ENCODE results near the gene JOSD1.

The JOSD1 gene

GRCh38 chr22:38700789-38701628 lies at the start of gene JOSD1:
TSS of gene JOSD1 (minus strand) at chr22:38700943. CDS start at chr22:38699987, 956 bp downstream.
- peak; percentile 78 for DNase-seq

- no peak for DNase-seq
These were observed 49.4 kb upstream of the JOSD1 start for GRCh38 chr22:38750104-38750503.

GRCh38 chr22:38748487-38749136 lies 47.9 kb upstream of the JOSD1 start:
- DNase-seq, result no peak

- DNase-seq, result no peak
These were observed 45.1 kb upstream of the JOSD1 start for GRCh38 chr22:38745676-38746460.

- DNase-seq, result no peak
These were observed 44.2 kb upstream of the JOSD1 start for GRCh38 chr22:38744981-38745380.

- no peak for DNase-seq
These were observed 41.6 kb upstream of the JOSD1 start for GRCh38 chr22:38742176-38742942.

- no peak for DNase-seq
These were observed 40.8 kb upstream of the JOSD1 start for GRCh38 chr22:38741576-38741975.

GRCh38 chr22:38741166-38741565 lies 40.4 kb upstream of the JOSD1 start:
- no peak for DNase-seq

GRCh38 chr22:38740754-38741153 lies 40.0 kb upstream of the JOSD1 start:
- DNase-seq, result no peak

GRCh38 chr22:38740116-38740723 lies 39.5 kb upstream of the JOSD1 start:
- no peak for DNase-seq

GRCh38 chr22:38739300-38740055 lies 38.7 kb upstream of the JOSD1 start:
- DNase-seq, result no peak

- DNase-seq, result no peak
These were observed 37.8 kb upstream of the JOSD1 start for GRCh38 chr22:38738475-38739070.

- DNase-seq, result no peak
These were observed 36.7 kb upstream of the JOSD1 start for GRCh38 chr22:38737302-38738060.

GRCh38 chr22:38736257-38736570 lies 35.5 kb upstream of the JOSD1 start:
- DNase-seq, result no peak

GRCh38 chr22:38735465-38736256 lies 34.9 kb upstream of the JOSD1 start:
- no peak for DNase-seq

- no peak for DNase-seq
These were observed 34.4 kb upstream of the JOSD1 start for GRCh38 chr22:38735126-38735464.

- no peak for DNase-seq
These were observed 33.8 kb upstream of the JOSD1 start for GRCh38 chr22:38734421-38735100.

GRCh38 chr22:38733724-38734381 lies 33.1 kb upstream of the JOSD1 start:
- DNase-seq, result no peak

- DNase-seq, result no peak
These were observed 32.6 kb upstream of the JOSD1 start for GRCh38 chr22:38733329-38733723.
